BLaER1 treated with 17β-estradiol and CSF1 and Interleukin-3, amounts not matched to agents 10 nM and 100 nM (cell line): ENCODE measurements around the gene SRPK2.

ENCODE experiments used
- H3K27ac ChIP-seq, 11 experiments: shearing (Covaris generic); formaldehyde crosslinking; 2 replicates each; pipeline ENCODE4 v1.8.1; 2022
- H3K27me3 ChIP-seq, 11 experiments: shearing (Covaris generic); formaldehyde crosslinking; 2 replicates each; pipeline ENCODE4 v1.8.1; 2022
- H3K36me3 ChIP-seq, 11 experiments: shearing (Covaris generic); formaldehyde crosslinking; 2 replicates each; pipeline ENCODE4 v1.8.1; 2022
- H3K4me1 ChIP-seq, 10 experiments: shearing (Covaris generic); formaldehyde crosslinking; 2 replicates each; pipeline ENCODE4 v1.8.1; 2022
- H3K4me2 ChIP-seq, 11 experiments: shearing (Covaris generic); formaldehyde crosslinking; 2 replicates each; pipeline ENCODE4 v1.8.1; 2022
- H3K4me3 ChIP-seq, 10 experiments: shearing (Covaris generic); formaldehyde crosslinking; 2 replicates each; pipeline ENCODE4 v1.8.1; 2022
- H3K9ac ChIP-seq, 11 experiments: shearing (Covaris generic); formaldehyde crosslinking; 2 replicates each; pipeline ENCODE4 v1.8.1; 2022
- H3K9me3 ChIP-seq, 11 experiments: shearing (Covaris generic); formaldehyde crosslinking; replicated peaks in 1 of 11; 2 replicates each; pipeline ENCODE4 v1.8.1; 2022
- H4K20me1 ChIP-seq, 11 experiments: shearing (Covaris generic); formaldehyde crosslinking; 2 replicates each; pipeline ENCODE4 v1.8.1; 2022
- Cebpa-rat ChIP-seq, 11 experiments: shearing (Covaris generic); IDR thresholded peaks; 2 replicates each; pipeline ENCODE4 v1.8.1; 2022

SRPK2 gene

DNA sequence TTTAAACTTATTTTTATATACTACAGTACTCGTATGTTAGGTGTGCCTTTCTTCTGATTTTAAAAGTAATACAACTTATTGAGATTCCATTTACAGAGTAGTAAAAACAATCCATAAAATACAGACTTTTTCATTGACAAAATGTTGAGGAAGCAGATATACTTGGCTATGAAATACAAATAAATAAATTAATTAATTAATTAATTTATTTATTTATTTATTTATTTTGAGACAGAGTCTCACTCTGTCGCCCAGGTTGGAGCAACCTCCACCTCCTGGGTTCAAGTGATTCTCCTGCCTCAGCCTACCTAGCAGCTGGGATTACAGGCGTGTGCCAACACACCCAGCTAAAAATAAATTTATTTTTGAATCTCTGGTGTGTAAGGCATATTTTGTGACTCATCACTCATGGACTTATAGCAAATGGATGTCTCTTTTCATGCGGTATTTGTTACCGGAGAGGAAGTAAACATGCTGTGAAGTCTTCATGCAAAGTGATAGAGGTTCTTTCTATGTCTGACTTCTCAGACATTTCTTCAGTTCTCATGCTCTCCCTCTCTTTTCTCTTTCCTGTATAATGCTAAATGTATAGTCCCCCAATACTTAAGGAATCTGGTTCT is 20.2 kb upstream of the SRPK2 start:
- Histone ChIP-seq H3K4me3 (no peak overlapping the region), H3K9ac (no peak overlapping the region), H3K4me2 (no peak overlapping the region), H3K9me3 (peaks cover 0 to 8% (median 0%) of the 10 kb centered on the region in 11 experiments; a peak in 6 of 22 replicates), H4K20me1 (no peaks in the 10 kb centered on the region), H3K27me3 (no peaks in the 10 kb centered on the region), H3K27ac (no peak overlapping the region), H3K36me3 (no peaks in the 10 kb centered on the region), H3K4me1 (no peaks in the 10 kb centered on the region)
- no peak for TF ChIP-seq Cebpa-rat (IDR thresholded peaks at IDR 0.05)

DNA sequence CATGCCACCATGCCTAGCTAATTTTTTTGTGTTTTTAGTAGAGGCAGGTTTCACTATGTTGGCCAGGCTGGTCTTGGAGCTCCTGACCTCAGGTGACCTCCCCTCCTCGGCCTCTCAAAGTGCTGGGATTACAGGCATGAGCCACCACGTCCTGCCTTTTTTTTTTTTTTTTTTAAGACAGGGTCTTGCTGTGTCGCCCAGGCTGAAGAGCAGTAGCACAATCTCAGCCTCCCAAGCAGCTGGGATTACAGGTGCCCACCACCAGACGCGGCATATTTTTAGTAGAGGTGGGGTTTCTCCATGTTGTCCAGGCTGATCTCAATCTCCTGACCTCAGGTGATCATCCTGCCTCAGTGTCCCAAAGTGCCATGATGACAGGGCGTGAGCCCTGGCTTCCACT is 14.4 kb upstream of the SRPK2 start:
- H3K9ac ChIP-seq, result no peak overlapping the region
- H3K27me3 ChIP-seq, result no peaks in the 10 kb centered on the region
- 0 out of 22 replicates have a peak overlapping the region, but pooled peaks of 1 of the 11 experiments have one; percentile 55 for H3K4me2 ChIP-seq
- no peak overlapping the region for H3K4me3 ChIP-seq
- peaks cover 0 to 17% (median 2%) of the 10 kb centered on the region in 10 experiments; a peak in 7 of 20 replicates for H3K4me1 ChIP-seq
- H3K36me3 ChIP-seq, result no peaks in the 10 kb centered on the region
- H3K9me3 ChIP-seq, result no peaks in the 10 kb centered on the region
- H4K20me1 ChIP-seq, result no peaks in the 10 kb centered on the region
- no peak overlapping the region for H3K27ac ChIP-seq
- TF ChIP-seq Cebpa-rat (IDR thresholded peaks at IDR 0.05), result no peak

DNA sequence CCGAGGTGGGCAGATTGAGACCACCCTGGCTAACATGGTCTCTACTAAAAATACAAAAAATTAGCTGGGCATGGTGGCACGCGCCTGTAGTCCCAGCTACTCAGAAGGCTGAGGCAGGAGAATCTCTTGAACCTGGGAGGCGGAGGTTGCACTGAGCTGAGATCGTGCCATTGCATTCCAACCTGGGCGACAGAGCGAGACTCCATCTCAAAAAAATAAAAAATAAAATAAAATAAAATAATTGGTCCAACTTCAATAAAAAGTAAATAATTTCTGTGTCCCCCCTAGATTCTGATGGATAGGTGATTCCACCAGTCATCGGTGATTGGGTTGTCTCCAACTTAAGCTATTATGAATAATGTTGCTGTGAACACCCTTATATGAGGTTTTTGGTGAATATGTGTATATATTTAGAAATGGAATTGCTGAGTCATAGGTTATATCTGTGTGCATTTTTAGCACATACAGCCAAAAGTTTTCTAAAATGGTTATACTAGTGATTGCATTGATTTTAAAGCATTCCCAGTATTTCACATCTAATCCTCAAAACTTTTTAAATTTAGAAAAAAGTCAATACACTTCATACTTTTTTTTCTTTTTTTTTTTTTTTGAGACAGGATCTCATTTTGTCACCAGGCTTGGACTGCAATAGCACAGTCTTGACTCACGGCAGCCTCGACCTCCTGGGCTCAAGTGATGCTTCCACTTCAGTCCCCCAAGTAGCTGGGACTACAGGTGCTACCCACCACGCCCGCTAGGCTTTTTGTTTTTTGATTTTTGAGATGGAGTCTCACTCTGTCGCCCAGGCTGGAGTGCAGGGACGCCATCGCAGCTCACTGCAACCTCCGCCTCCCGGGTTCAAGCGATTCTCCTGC is 13.7 kb upstream of the SRPK2 start:
- no peak overlapping the region; a peak in 1 of 22 replicates for H3K27ac ChIP-seq
- no peaks in the 10 kb centered on the region for H3K36me3 ChIP-seq

GRCh38 chr7:105399043-105399725 is 10.5 kb upstream of the SRPK2 start:
- Histone ChIP-seq H3K9ac (no peak overlapping the region), H3K27ac (no peak overlapping the region), H3K9me3 (no peaks in the 10 kb centered on the region), H4K20me1 (no peaks in the 10 kb centered on the region), H3K4me3 (no peak overlapping the region), H3K36me3 (no peaks in the 10 kb centered on the region), H3K27me3 (no peaks in the 10 kb centered on the region), H3K4me1 (peaks cover 0 to 17% (median 8%) of the 10 kb centered on the region in 10 experiments; a peak in 10 of 20 replicates), H3K4me2 (no peak overlapping the region)
- TF ChIP-seq Cebpa-rat (IDR thresholded peaks at IDR 0.05), result no peak

More for the DNA sequence above, 13.7 kb upstream of the SRPK2 start:
- no peak for TF ChIP-seq Cebpa-rat (IDR thresholded peaks at IDR 0.05)
- no peaks in the 10 kb centered on the region for H3K27me3 ChIP-seq
- no peak overlapping the region for H3K4me3 ChIP-seq
- H3K9me3 ChIP-seq, result no peaks in the 10 kb centered on the region
- peaks cover 0 to 17% (median 2%) of the 10 kb centered on the region in 10 experiments; a peak in 7 of 20 replicates for H3K4me1 ChIP-seq
- peak overlapping the region in 4 of 11 experiments; percentile 1 to 55 (median 22); a peak in 3 of 22 replicates for H3K4me2 ChIP-seq
- H4K20me1 ChIP-seq, result no peaks in the 10 kb centered on the region
- H3K9ac ChIP-seq, result no peak overlapping the region

DNA sequence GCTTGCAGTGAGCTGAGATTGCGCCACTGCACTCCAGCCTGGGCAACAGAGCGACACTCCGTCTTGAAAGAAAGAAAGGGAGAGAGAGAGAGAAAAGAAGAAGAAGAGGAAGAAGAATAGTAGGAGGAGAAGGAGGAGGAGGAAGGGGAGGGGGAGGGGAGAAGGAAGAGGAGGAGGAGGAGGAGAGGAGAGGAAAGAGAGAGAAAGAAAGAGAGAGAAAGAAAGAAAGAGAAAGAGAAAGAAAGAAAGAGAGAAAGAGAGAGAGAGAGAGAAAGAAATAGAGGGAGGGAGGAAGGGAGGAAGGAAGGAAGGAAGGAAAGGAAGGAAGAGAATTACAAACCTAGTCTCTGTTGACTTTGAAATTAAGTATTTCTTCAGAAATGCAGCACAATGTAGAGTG is 7.8 kb upstream of the SRPK2 start:
- H3K9me3 ChIP-seq, result no peaks in the 10 kb centered on the region
- H4K20me1 ChIP-seq, result no peaks in the 10 kb centered on the region
- no peak for TF ChIP-seq Cebpa-rat (IDR thresholded peaks at IDR 0.05)
- no peaks in the 10 kb centered on the region for H3K27me3 ChIP-seq
- no peak overlapping the region for H3K27ac ChIP-seq
- H3K36me3 ChIP-seq, result no peaks in the 10 kb centered on the region
- H3K4me2 ChIP-seq, result peak overlapping the region in 1 of 11 experiments; percentile 11; a peak in 1 of 22 replicates
- peaks cover 0 to 9% (median 4%) of the 10 kb centered on the region in 10 experiments; a peak in 8 of 20 replicates for H3K4me1 ChIP-seq
- H3K4me3 ChIP-seq, result no peak overlapping the region
- no peak overlapping the region for H3K9ac ChIP-seq

- H3K4me2 ChIP-seq, result no peak overlapping the region
- H3K27ac ChIP-seq, result no peak overlapping the region
These were observed 2.7 kb upstream of the SRPK2 start for GRCh38 chr7:105391429-105391828.

GRCh38 chr7:105389889-105390288 is 1.2 kb upstream of the SRPK2 start:
- Histone ChIP-seq H3K4me3 (no peak overlapping the region), H3K4me1 (peaks cover 8 to 15% (median 12%) of the 10 kb centered on the region in 10 experiments; a peak in 18 of 20 replicates), H3K36me3 (peaks cover 5 to 12% (median 9%) of the 10 kb centered on the region in 11 experiments; a peak in 11 of 22 replicates), H3K4me2 (no peak overlapping the region), H3K27me3 (0 out of 22 replicates have a peak, but pooled peaks cover 0 to 3% (median 0%) of the 10 kb centered on the region in 11 experiments), H3K9ac (no peak overlapping the region), H3K9me3 (no peaks in the 10 kb centered on the region), H3K27ac (no peak overlapping the region), H4K20me1 (peaks cover 15 to 33% (median 30%) of the 10 kb centered on the region in 11 experiments; a peak in 21 of 22 replicates)
- TF ChIP-seq Cebpa-rat (IDR thresholded peaks at IDR 0.05), result no peak

More at GRCh38 chr7:105391429-105391828, 2.7 kb upstream of the SRPK2 start:
- TF ChIP-seq Cebpa-rat (IDR thresholded peaks at IDR 0.05), result no peak
- Histone ChIP-seq H3K9ac (no peak overlapping the region), H3K4me1 (peaks cover 7 to 14% (median 11%) of the 10 kb centered on the region in 10 experiments; a peak in 18 of 20 replicates), H3K27me3 (0 out of 22 replicates have a peak, but pooled peaks cover 0 to 3% (median 0%) of the 10 kb centered on the region in 11 experiments), H3K36me3 (no peaks in the 10 kb centered on the region), H4K20me1 (peaks cover 11 to 18% (median 17%) of the 10 kb centered on the region in 11 experiments; a peak in 21 of 22 replicates), H3K9me3 (no peaks in the 10 kb centered on the region), H3K4me3 (no peak overlapping the region)

DNA sequence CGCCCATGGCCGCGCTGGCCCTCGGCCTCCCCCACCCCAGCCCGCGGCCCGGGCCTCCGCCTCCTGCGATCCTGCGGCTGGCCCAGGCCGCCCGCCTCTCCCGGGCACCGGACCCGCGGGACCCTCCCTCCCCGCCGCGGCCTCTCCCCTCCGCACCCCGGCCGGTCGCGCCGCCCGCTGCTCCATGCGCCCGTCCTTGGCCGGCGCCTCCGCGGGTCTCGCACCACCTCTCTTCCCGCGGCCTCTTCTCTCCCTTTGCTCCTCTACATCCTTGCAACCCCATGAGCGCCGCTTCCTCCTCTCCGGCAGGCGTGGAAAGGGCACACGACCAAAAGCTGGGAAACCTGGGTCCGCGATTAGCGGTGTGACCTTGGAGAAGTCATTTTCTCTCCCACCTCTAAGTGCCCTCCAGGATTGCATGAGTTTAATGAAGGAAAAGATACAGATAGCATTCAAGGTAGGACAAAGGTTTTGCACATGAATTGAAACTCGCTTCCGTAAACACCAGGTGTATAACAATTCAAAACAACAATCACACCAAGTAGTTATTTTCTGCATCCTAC is 448 bp upstream of the SRPK2 start:
- Histone ChIP-seq H3K9me3 (no peaks in the 10 kb centered on the region), H4K20me1 (peaks cover 19 to 40% (median 35%) of the 10 kb centered on the region in 11 experiments; a peak in 21 of 22 replicates), H3K4me1 (peaks cover 9 to 15% (median 12%) of the 10 kb centered on the region in 10 experiments; a peak in 18 of 20 replicates), H3K27me3 (0 out of 22 replicates have a peak, but pooled peaks cover 0 to 3% (median 0%) of the 10 kb centered on the region in 11 experiments), H3K9ac (peak overlapping the region; percentile 73 to 95 (median 88); a peak in 21 of 22 replicates), H3K4me2 (peak overlapping the region; percentile 57 to 79 (median 72); a peak in 20 of 22 replicates), H3K4me3 (peak overlapping the region; percentile 83 to 98 (median 93)), H3K27ac (peak overlapping the region in 10 of 11 experiments; percentile 18 to 72 (median 48); a peak in 12 of 22 replicates), H3K36me3 (peaks cover 5 to 12% (median 9%) of the 10 kb centered on the region in 11 experiments; a peak in 11 of 22 replicates)
- no peak for TF ChIP-seq Cebpa-rat (IDR thresholded peaks at IDR 0.05)
